NCI-H2029 (cell line): ENCODE results near the gene C2CD3.

Source experiments
- DNase-seq: peaks from one replicate; lab custom pipeline; 2025; lab: John Stamatoyannopoulos, UW

C2CD3 gene

DNA sequence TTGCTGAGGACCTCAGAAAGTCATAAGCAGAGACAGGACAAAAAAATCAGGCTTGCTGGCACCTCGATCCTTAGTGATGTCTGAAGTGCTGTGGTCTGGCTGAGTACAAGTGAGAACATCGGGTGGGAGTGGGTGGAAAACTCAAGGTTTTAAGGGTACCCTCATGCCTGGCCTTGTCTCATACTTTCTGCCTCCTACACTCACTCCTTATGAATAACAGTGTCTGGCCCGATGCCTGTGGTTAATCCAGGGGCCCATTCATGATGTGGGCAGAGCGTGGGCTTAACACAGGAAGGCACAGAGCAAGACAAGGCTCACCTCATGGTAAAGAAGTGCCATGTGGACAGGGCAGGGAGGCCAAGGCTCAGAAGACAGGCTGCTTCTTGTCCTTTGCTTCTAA is 150.9 kb downstream of the C2CD3 start:
- no peak for DNase-seq

DNA sequence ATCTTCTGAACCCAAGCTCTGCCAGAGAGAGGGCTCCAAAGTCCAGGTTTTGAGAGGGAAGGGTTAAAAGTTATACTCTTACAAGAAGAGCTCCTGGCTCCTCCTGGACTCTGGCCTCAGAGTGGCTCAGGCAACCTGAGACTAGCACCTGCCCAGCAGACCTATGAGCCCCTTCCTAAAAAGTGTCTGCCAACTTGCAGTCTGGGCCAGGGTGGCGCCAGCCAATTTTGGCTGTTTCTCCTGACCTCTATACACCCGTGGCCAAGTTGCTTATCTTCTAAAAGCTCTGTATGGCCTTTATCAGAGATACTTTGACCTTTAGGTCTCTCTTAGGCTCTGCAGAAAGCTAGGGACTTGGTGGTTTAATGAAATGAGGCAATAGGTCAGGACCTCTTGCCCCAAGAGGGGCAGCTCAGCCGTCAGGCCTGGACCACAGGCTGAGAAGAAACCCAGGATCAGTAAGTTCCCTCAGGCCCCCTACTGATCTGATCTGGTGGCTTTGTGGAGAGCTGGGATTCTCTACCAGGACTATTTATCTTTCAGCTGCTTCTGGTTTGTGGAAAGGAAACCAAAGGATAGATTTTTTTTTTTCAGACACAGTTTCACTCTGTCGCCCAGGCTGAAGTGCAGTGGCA is 151.6 kb downstream of the C2CD3 start:
- no peak for DNase-seq

DNA sequence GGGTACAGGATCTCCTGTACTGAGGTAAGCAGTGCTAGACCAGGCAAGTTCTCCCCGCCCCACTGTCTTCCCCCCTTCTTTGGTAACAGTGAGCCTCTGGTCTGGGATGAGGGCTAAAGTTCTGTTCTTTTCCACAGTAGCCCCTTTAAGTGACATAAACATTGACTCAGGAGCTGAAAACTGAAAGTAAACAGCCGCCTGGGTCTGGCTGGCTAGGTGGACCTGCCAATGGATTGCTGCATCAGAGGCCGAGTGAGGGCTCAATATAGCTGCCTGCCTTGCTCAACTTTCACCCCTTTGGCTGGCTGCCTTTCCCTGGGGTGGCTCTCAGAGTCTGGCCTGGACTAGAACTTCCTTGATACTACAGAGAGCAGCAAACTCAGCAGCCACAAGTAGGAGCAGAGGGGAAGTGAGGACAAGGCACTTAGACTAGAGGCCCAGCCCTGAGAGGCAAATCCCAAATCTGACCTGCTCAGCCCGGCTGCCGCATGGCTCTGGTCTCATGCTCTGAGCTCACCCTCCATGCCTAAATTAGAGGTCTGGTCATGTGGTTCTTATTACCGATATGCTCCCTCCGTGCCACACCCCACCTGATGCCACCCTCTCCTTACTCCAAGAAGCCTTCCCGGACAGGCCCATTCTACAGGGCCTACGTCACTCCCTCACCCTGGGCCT is 152.3 kb downstream of the C2CD3 start:
- peak; percentile 79 for DNase-seq

DNA sequence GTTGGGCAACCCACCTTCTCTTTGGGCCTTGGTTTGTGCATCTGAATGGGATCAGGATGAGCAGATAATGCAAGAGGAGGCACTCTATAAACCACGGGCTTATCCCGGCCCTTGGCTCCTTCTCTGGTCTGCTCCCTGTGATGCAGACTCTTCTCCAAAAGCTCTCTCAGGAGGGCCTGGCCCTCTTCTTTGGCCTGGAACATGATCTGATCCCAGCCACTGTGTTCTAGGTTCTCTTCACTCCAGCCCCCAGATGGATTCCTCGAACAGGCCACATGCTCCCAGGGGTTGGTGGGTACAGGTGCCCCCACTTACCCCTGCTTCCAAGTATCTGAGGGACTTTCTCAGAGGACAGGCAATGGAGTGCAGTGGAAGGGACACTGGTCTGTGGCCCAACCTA is 153.2 kb downstream of the C2CD3 start:
- DNase-seq: no peak

DNA sequence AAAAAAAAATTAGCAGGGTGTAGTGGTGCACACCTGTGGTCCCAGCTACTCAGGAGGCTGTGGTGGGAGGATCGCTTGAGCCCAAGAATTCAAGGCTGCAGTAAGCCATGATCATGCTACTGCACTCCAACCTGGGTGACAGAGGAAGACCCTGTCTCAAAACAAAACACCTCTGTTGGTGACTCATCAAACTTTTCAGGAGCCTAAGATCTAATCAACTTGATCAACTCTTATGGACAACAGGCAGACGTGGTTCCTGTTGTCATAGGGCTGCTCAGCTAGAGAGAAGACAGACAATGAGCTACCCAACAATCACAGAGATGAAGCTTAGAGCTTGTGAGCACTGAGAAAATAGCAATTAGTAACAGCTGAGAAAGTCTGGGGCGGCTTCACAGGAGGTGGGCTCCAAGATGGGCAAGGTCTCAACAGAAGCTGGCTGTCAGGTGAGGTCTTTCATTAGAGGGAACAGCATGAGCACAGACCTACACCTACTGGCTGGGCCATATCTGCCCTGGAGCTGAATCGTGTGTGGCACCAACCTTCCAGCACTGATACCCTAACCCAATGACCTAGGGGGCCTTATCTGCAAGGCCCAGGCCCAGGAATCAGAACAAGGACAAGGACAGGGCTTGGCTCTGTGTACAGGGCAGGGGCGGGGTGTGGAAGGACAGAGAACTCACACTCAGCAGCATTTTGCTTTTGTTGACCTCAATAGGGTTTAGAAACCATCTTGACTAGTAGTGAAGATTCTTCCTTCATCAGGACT is 154.7 kb downstream of the C2CD3 start:
- DNase-seq: no peak

DNA sequence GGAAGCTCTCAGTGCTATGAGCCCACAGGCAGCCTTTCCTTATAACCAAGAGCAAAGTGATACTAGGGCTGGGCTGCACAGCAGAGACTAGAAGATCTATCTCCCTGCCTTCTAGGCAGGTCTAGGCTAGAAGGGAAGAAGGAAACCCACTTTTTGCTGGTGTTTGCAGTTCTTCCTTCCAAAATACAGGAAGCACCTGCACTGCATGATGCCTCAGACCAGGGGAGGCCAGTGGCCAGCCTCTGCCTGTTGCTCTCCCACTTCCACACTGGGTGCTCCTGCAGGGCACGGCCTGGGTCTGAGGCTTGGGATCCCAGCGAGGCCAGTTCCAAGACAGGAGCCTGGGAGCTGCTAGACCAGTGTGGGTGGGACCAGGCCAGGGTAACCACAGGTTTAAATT is 155.9 kb downstream of the C2CD3 start:
- DNase-seq: no peak

DNA sequence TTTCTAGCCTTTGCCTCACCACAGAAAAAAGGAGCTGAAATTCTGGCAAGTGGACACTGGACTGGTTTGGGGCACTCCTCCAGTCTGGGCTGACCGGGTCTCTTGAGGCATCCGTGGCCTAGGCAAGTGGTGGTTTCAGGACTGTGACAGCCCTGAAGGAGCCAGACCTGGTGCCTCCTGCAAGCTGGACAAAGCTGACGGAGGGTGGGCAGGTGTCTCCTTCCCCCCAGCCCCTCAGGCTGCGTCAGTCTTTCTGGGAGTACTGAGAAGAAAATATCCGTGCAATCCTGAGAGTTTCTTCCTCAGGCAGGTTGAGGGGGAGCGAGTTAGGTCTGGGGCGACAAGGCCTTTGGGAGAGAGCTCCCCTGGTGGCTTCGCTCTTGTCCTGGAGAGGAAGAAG is 157.7 kb downstream of the C2CD3 start:
- DNase-seq: no peak

DNA sequence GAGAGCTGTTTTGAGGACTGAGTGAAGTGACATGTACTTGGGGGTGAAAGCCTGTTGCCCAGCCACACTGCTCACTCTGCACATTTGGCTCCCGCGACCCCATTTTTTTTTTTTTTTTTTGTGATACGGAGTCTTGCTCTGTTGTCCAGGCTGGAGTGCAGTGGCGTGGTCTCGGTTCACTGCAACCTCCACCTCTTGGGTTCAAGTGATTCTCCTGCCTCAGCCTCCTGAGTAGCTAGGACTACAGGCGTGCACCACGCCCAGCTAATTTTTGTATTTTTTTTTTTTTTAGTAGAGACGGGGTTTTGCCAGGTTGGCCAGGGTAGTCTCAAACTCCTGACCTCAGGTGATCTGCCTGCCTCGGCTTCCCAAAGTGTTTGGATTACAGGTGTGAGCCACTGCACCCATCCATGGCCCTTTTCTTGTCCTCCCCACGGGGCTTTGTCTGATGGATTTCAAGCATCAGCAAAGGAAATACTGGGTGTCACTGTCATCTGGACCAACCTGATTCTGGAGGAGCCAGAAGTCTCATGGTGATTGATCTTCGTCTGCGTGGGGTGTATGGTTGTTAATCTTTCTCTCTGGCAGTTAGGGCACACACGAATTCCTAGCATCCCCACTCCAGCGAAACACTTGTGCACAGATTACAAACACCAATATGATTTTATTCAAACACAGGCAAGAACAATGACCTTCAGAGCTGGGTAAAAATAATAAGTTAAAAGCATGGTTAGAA is 158.6 kb downstream of the C2CD3 start:
- no peak for DNase-seq

DNA sequence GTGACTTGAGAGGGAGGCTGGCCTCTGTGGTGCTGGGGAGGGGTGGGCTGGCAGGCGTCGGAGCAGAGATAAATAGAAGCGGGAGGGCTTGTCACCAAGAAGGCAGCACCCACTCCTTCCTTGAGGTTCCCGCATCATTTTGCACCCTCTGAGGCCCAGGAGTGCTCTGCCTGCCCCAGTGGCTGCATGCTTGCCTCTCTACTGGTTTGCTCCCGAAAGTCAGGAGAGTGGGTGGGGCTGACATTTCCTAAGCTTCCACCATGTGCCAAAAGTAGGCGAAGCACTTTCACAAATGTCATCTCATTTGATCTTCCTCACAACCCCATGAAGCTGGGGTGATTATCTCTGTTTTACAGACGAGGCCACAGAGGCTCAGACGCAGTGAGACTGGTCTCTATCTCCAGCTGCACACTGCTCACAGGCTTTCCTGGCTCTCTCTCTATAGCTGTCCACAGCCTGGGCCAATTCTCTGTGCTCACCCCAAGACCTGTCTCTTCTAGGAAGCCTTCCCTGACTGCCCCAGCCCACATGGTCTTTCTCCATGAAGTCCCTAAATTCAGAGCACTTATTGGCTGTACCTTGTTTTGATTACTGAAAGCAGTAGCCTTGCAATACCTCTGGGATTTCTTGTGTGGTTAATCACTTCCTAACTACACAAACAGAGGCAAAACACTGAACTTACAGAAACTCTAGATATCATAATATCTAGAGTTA is 159.3 kb downstream of the C2CD3 start:
- DNase-seq: no peak

DNA sequence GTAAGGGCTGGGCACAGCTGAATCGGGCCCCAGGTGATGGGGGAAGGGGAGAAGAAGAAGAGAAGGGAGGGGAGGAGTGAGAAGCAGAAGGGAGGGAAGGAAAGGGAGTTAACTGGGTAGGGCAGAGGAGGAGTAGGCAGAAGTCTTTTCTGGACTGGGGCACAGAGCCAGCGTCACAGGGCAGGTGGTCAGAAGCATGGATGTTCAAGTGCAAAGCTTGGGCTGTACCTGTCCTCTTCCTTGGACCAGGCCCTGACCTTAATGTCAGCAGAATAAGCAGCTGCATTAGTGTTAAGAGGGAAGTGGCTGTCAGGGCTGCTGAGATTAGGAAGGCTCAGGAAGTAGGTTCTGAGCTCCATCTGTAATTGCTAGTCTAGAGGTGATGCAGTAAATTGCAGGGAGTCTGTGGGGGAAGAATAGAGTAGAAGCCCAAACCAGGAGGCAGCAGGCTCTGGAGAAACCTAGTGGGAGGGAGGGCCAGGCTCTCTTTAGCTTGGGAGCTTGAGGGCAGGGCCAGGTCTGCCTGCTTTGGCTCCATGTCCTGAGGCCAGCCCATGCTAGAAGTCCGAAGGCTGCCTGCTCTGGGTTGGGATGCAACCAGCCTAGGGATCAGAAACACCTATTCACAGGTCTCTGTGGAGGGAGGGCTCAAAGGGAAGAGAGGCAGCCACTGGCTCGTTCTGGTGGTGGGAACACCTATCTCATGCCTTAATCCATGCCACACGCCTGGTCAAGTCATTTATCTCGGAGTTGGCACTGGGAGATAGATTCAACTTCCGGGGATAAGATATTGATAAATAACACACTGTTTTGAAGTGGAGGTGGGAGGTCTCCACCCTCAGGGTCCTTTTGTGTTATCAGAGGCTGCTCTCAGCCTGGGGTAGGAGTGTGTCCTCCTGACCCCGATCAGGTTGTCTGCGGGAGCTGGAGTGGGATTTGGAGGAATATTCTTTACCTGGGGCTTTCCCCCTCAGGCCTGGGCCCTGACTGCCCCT is 160.2 kb downstream of the C2CD3 start:
- no peak for DNase-seq

DNA sequence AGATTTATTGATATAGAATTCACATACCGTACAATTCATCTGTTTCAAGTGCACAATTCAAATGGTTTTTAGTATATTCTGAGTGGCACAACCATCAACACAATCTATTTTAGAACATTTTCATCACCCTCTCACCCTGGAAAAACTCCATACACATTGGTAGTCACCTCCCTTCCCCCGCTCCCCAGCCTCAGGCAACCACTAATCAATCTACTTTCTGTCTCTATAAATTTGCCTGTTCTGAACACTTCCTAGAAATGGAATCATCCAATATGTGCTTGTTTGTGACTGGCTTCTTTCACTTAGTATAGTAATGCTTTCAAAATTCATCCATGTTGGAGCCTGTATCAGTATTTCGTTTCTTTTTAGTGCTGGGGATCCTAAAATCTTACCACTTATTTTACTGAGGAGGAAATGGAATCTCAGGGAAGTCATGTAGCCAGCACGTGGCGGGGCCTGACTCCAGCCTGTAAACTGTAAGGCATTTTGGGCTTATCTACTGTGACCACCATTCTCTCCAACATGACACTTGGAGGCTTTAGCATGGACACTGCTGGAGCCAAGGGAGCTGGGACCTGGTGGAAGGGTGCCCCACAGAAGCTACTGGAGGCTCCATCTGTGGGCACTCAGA is 161.0 kb downstream of the C2CD3 start:
- DNase-seq: no peak

DNA sequence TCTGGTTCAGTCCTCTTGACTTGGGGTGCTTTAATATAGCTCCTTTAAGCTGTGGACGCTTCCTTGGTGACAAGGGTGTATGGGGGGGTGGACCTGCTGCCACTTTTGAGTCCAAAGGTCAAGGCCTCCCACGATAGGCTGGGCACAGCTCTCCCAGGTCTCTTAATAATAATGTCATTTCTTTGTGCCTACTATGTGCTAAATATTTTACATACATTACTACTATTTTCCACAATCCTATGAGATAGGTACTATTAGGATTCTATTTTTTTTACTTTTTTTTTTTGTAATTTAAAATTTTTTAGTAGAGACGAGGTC is 161.6 kb downstream of the C2CD3 start:
- DNase-seq: no peak

DNA sequence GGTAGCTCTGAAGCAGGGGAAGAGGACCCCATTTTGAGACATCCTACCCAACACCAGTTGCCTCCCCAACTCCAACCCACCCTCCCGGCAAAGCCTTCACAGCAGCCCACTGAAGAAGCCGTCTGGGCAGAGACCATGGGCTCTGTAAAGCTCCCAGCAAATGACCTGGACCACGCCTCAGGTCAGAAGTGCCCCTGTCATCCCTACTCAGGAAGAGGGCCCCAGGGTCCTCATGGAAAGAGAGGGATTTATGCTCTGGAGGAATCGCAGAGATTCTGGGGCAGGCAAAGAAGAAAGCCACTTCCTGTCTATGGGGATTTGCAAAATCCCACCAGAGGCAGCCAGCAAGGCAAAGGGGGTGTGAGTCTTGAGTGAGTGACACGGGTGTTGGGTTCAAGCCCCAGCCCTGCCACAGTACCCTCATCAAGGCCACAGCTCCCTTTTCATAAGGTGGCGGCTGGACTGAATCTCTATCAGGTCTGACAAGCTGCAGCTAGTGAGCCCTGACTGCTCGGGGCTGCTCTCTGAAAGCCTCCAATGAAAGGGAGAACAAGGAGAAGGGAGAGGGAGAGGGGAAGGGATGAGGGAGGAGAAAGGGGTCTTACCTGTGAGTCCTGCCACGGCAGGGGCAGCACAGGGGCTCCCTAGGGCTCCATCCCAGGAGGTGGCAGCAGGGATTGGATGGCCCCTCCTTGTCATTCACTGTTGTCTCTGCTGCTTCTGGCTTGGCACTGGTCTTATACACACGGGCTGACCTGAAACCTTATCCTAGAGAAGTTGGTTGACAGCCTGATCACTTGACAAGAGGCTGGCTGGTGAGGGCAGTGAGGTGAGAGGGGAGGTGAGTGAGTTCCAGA is 162.2 kb downstream of the C2CD3 start, which contains the start of gene UCP3:
Gene UCP3, minus strand, starts transcription at position 713 of the 857 bp plus-strand sequence. CDS start 2,043 bp downstream, outside the sequence.
- DNase-seq: peak; percentile 50

DNA sequence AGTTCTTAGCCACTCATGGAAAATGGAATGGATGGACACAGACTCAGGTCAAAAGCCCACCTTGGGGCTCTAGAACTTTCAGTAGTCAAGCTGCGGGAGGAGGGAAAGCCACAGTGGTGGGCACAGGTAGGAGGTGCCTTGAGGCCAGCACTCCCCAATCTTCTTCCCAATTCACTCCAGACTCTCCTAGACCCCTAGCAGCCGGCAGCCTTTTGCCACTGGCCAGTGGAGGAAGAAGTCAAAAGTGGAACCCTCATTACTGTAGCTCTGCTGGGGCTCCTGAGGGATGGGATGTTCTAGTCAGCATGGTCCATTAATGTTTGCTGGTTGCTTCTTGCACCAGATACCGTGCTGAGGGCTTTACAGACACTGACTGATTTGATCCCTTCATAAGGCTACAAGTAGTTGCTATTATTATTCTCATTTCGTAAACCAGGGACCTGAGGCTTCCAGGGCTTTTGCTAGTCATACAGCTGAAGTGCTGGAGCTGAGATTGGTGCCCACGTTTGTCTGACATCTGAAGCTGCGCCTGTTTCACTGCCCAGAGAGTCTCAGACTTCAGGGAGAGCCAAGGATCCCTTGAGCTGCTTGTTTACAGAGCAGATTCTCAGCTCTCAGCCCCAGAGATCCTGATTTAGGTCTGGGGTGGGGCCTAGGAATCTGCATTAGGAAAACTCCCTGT is 163.0 kb downstream of the C2CD3 start:
- DNase-seq: no peak

DNA sequence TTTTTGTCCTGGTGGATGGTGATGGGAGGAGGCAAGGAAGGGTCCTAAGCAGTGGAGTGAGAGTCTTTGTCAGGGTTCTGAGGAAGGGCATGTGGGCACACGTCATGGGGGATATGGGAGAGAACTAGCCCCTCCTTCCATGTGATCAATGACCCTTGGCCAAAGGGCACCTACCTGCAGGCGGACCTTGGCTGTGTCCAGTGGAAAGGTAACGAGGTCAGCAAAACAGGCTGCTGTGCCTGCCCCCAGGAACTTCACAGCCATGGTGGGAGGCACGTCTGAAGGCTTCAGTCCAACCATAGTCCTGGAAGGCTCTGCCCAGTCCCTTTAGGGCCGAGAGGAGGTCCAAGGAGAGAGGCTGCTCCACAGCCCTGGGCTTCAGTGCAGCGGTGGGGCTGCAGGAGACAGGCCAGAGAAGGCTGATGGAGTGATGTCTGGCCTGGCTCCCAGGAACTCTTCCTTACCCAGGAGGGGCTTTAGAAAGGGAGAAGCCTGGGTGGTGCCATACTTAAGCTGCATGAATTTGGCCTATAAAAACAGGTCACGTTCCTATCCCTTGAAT is 164.0 kb downstream of the C2CD3 start:
- DNase-seq: no peak

DNA sequence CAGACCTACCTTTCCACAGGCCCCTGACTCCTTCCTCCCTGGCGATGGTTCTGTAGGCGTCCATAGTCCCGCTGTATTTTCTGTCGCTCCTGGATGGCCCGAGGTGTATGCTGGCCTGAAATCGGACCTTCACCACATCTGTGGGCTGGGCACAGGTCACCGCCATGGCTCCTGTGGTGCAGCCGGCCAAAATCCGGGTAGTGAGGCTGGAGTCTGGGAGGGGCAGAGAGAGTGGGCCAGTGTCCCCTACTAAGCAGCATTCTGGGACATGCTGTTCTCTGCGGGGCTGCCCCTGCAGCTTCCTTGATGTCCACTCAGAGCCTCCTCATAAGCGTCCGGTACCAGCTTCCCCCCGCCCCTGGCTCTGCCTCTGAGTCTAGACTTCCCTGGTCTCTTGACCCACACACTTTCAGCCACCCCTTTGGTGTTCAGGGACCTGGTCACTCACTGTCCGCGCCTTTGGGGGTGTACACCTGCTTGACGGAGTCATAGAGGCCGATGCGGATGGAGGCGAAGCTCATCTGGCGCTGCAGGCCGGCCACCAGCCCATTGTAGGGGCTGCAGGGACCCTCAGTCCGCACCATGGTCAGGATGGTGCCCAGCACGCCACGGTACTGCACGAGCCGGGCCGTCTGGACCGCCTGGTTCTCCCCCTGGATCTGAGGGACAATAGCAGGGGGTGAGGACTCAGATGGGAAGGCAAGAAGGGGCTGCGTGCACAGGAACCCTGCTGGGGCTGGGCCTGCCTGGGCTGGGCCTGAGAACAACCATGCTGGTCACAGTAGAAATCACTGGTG is 164.9 kb downstream of the C2CD3 start:
- DNase-seq: no peak
